Measurements from ENCODE around the gene PTEN.

- TF ChIP-seq RAD21 (IDR thresholded peaks at IDR 0.05) (no peak), JUND (IDR thresholded peaks at IDR 0.05) (no peak), GABPA (IDR thresholded peaks at IDR 0.05 in 1 of 2, conservative IDR thresholded peaks at IDR 0.05 in 1 of 2) (no peak), EGR1 (IDR thresholded peaks at IDR 0.05; ENCODE audit: low read depth in 2 of 2) (no peak)
These were observed 82.6 kb downstream of the PTEN start for GRCh38 chr10:87945984-87946383.
